ENCODE data around the gene NFYB.

- TF ChIP-seq CTCF (IDR thresholded peaks at IDR 0.05), result no peak
- no peak for TF ChIP-seq POLR2A (IDR thresholded peaks at IDR 0.05)
Observed at GRCh38 chr12:104164634-104165033, 26.6 kb upstream of the NFYB start.
